Superior temporal gyrus (tissue), 1 donor: ENCODE results near the gene AGPAT2.
A peak's percentile ranks its signal among the peaks of the same experiment; 100 is the strongest.
"Not testable (repeated sequence)": the region's sequence is repeated elsewhere in the genome, so short reads cannot be mapped to it uniquely, and the experiment has no call there.

Experiments
- DNase-seq: peaks from one replicate; pipeline ENCODE4 v3.0.0-alpha.2; 2016; ENCODE audit errors: extremely low spot score

AGPAT2 gene

DNA sequence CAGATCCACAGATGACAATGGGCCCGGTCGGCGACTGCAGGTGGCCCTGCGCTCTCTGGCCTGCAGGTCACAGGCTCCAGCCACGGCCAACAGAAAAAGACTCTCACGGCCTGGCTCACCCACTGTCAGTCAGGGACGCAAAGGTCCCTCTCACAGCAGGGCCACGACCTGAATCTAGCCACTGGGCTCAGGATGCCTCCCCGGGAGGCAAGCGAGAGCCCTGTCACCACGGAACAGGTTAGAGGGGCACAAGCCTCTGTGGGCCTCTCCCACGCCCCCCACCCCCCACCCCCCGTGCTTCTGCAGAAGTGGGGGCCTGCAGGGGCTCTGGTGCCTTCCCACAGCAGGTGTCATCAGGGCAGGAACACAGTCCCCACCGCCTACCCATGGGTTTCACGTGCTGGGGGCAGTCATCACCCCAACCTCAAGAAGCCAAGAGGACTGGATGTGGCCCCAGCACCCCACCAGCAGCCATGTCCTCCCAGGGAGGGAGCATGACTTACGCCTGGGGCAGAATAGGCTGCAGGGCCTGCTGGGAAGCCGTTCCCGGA is 41.8 kb downstream of the AGPAT2 start:
- no peak for DNase-seq

- DNase-seq = peak; percentile 23
These were observed 42.5 kb downstream of the AGPAT2 start for GRCh38 chr9:136644593-136645351.

- DNase-seq = no peak
These were observed 43.0 kb downstream of the AGPAT2 start for GRCh38 chr9:136644343-136644592.

DNA sequence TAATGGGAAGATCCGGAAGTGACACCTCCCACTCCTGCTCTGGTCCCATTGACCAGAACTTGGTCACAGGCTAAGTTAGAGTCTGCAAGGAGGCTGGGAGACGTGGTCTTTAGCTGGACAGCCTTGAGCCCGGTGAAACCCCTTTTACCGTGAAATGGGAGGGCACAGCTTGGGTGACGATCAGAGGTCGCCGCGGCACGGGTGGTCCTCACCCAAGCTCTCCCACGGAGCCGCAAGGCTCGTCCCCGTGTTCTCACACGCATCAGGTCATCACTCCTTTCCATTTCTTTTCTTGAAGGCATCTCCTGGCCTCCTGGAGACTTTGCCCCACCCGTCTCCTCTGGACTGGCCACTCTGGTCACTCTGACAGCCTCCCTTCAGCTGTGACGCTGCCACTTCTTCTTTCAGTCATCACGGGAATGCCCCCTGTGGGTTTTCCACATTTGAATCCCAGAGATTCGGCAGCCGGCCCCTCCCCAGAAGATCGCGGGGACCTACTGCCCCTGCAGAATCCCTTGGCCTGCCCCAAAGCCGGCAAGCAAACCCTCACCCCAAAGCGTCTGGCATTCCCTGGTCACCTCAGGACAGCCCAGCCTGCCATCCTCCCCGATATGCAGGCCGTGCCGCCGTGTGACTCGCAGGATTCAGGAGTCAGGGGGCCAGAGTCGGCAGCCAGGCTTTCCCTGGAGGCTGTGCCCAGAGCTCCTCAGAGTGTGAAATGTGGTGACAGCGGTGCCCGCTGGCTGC is 43.5 kb downstream of the AGPAT2 start:
- DNase-seq = no peak

- DNase-seq = no peak
These were observed 44.8 kb downstream of the AGPAT2 start for GRCh38 chr9:136642439-136642921.

- DNase-seq = no peak
These were observed 46.8 kb downstream of the AGPAT2 start for GRCh38 chr9:136640171-136641111.

DNA sequence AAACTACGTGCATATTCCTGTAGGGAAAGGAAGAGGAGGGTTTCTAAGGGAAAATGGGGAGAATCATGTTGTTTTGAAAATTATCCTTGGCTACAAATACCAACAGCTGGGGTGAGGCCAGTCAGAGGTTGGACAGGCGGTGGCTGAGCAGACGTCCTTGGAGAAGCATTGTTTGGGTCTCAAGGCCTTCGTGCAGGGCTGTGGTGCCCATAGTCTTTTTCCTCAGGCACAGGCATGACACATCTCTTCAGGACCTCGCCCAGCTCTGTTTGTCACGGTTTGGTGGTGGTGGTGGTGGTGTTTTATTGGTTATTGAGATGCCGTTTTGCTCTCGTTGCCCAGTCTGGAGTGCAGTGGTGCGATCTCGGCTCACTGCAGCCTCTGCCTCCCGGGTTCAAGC is 52.4 kb downstream of the AGPAT2 start:
- DNase-seq = no peak

DNA sequence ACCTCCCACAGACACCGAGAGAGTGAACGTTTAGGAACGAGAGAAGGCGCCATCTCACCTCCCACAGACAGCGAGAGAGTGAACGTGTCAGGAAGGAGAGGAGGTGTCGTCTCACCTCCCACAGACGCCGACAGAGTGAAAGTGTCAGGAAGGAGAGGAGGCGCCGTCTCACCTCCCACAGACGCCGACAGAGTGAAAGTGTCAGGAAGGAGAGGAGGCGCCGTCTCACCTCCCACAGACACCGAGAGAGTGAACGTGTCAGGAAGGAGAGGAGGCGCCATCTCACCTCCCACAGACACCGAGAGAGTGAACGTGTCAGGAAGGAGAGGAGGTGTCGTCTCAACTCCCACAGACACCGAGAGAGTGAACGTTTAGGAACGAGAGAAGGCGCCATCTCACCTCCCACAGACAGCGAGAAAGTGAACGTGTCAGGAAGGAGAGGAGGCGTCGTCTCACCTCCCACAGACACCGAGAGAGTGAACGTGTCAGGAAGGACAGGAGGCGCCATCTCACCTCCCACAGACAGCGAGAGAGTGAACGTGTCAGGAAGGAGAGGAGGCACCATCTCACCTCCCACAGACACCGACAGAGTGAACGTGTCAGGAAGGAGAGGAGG is 54.7 kb downstream of the AGPAT2 start:
- not testable (repeated sequence) for DNase-seq

- DNase-seq = not testable (repeated sequence)
These were observed 55.2 kb downstream of the AGPAT2 start for GRCh38 chr9:136632072-136632471.

DNA sequence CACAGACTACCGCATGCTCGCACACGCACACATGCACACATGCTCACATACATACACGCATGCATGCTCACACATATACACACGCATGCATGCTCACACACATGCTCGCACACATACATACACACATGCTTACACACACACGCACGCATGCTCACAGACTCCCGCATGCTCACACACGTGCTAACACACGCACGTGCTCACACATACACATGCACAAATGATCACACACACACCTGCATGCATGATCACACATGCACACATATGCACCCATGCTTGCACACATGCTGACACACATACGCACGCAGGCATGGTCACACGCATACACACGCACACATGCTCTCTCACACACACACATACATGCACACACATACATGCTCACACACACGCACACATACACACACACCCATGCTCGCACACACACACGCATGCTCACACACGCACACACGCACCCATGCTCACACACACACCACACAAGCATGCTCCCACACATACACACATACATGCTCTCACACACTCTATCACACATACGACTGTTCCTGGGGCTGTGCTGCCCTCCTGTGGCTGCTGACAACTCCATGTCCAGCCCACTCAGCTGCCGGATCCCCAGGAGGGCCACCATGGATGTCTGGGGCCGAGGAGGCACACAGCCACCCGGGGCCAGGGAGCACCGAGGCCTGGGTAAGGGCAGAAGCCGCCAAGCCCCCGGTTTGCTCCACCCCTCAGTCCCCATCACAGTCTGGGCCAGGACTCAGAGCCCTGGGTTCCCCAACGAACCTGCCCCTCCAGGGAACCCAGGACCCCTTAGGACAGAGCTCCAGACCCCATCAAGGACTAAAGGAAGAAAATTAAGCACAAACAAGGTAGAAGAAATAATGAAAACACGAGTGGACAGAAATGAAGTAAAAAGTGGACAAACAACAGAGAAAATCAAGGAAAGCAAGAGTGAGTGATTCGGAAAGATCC is 55.9 kb downstream of the AGPAT2 start:
- DNase-seq = peak; percentile 74

- DNase-seq = no peak
These were observed 56.6 kb downstream of the AGPAT2 start for GRCh38 chr9:136630662-136630992.

DNA sequence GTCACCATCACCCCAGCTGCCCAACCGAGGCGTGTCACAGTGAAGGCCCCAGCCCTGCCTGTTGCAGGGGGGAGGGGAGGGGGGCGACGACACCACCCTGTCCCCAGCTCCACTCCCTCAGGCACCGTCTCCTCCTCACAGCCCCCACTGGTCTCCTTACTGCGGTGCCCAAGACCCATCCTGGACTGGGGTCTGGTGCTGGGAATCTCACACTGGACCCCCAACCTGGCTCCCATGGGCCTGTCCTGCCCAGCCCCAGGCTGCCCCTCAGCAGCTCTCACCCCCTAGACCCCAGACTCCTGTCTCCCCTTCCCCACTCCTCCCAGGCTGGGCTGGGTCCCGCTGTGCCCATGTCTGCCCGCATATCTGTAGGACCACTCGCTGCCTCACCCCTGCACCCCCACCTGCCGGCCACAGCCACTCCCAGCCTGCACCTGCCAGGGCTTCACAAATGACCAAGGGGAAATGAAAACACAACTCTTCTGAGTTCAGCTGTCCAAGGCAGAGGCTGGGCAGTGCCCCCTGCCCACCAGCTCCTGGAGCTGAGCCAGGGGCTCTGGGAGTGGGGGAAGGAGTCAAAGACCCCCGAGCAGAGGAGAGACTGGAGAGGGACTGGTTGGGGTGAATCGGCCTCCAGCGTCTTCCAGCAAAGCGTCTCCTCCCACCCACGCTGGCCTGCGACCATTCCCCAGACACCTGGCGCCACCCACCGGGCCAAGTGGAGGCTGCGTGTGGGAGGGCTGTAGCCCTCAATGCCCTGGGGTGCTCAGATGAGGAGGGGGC is 57.2 kb downstream of the AGPAT2 start:
- no peak for DNase-seq

DNA sequence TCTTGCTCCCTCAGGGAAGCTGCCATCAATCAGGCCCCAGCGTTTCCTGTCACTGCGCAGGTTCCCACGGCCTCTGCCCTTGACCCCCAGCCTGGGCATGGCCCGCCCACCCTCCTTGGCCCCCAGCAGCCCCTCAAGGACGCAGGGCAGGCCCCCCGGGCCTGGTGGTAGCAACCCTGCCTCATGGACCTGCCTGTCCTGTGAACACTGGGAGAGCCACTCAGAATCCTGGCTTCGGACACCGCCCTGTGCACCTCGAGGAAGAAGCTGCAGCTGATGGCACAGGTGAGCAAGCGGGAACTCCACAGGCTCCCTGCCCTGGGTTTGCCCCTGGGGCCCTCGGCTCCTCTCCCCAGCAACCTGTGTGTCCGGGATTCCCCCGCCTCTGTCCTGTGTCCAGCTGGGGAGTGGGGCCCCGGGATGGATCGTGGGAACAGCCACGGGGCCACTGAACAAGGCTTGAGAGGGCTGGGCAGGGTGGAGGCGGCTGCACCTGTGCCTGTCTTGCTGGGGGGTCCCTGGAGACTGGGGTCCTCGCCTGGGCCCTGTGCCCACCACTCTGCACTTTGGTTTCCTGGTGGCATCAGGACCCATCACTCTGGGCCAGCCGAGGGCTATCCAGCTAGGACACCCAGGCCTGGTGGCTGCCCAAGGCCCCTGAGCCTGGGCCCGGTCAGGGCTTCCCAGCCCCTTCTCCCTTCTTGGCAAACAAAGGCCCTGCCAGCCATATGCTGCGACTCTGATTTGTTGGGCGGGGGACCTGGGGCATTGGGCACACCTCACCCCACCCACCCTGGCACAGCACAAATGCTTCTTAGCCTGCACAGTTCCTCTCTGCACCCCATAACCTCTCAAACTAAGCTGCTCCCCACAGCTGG is 58.0 kb downstream of the AGPAT2 start:
- no peak for DNase-seq

DNA sequence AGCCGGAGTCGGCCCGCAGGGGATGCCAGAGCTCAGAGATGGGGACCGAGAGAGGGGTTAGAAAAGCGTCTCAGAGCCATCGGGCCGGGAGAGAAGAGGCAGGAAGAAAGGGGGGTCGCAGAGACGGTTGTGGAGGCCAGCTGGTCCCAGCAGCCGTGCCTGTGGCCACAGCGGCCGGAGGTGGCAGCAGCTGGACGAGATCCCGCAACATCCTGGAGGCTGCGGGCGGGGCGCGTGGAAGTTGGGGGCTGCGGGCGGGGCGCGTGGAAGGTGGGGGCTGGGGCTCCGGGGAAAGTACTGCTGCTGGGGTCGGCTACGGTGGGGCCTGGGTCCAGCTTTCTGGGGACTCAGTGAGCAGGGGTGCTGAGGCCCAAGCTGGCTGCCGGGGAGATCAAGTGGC is 59.0 kb downstream of the AGPAT2 start:
- DNase-seq = no peak

DNA sequence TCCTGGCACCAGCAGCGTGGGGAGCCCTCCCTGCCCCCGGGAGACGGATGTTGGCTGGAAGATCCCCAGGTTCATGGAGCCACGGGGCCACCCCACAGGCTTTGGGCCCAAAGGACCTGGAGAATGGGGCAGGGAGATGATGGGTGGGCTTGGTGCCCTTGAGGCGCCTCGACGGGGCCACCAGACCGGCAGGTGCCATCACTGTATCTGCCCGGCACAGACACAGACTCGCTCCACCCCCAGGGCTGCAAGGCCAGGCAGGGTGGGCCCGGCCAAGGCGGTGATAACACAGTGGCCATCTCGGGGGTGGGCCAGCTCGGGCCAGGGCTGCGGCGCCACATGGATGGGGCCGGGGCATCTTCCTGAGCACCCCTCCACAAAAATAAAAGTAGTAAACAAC is 59.6 kb downstream of the AGPAT2 start:
- DNase-seq = no peak

- DNase-seq = no peak
These were observed 60.3 kb downstream of the AGPAT2 start for GRCh38 chr9:136626740-136627642.

DNA sequence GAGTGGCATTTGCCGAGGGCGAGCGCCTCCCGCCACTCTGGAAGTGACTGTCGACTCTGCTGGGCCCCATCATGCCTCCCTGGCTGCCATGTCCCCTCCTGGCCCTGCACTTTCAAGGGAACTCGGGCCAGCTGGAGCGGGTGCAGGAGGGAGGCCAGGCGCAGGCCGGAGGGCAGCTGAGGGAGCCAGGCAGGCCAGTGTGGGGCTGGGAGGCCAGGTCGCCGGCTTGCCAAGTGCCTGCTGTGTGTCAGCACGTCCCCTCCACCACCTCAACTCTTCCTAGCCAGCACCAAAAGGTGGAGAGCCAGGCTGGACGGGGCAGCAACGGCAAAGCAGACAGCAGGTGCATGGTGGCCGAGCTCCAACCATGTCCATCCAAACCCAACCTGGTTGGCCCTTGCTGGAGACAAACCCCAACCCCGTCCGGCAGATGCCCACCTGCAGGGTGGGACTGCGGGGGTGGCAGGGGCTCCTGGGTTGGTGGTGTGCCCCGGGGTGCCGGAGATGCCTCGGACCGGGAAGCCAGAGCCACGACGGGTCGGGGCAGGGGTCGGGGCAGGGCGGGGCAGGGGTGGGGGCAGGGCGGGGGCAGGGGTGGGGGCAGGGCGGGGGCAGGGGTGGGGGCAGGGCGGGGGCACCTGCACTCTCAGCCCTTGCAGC is 61.1 kb downstream of the AGPAT2 start:
- no peak for DNase-seq
